Mucosa of descending colon (tissue), 3 donors: ENCODE measurements around the gene SZRD1. TPM values are rescaled to one million over a fixed set of nuclear protein-coding genes. Genes with fewer than 3 reads are reported as not detected.

Source experiments
- ATAC-seq: fragments of 200-7000 bp; cut with Tn5 transposase; one replicate; pipeline ENCODE4 v1.9.1; 2020; ENCODE audit warnings: mild to moderate bottlenecking, moderate library complexity
- DNase-seq, 3 donors: peaks; one replicate each; pipeline ENCODE4 v3.0.0-alpha.2; 2020
- H3K36me3 ChIP-seq: fragments of 200-600 bp; one replicate; pipeline ENCODE4 v1.8.0; 2021; ENCODE audit warnings: low read depth, mild to moderate bottlenecking
- H3K4me1 ChIP-seq: fragments of 200-600 bp; one replicate; pipeline ENCODE4 v1.8.0; 2021; ENCODE audit warnings: low read depth, mild to moderate bottlenecking
- H3K4me3 ChIP-seq: fragments of 200-600 bp; one replicate; pipeline ENCODE4 v1.8.0; 2021; ENCODE audit warnings: mild to moderate bottlenecking
- H3K9me3 ChIP-seq: fragments of 200-600 bp; one replicate; pipeline ENCODE4 v1.8.0; 2021; ENCODE audit warnings: mild to moderate bottlenecking
- intact Hi-C, 2 donors: fragments of 100-400 bp; cut with DNase I in 1 of 2; cut with micrococcal nuclease in 1 of 2; formaldehyde crosslinking; loops; one replicate each; pipeline versions ENCODE4 v1.11.0 to v1.11.1; 2022; cut with DNase I, micrococcal nuclease
- total RNA-seq, 3 donors: library from RNA; stranded (reverse); fragmentation: NEBNext Ultra II Directional in 2 of 3; extraction: Animal tissue kit (Norgen Biotek cat#: 25700) in 2 of 3; gene quantifications; one replicate each; pipeline versions ENCODE4 v1.2.1 to v1.2.4, GENCODE V29; 2021 to 2023
- TF ChIP-seq, protein P1 (sequence below): fragments of 200-600 bp; IDR thresholded peaks from one replicate; pipeline ENCODE4 v1.8.0; 2022; ENCODE audit warnings: antibody characterized with exemption, mild to moderate bottlenecking
- donor health status: DM: no; HTN: no; CAD: no; lungs with moderate emphysema.
- donor health status: DM: no; HTN: no; CAD: no.
- donor health status: DM: no; HTN: yes; CAD: no.

SZRD1 gene
- total RNA-seq, 3 donors from 2014 or later: 105 to 120 (median 112) TPM

GRCh38 chr1:16434007-16434406, 67.0 kb downstream of the SZRD1 start:
- no peaks in the 10 kb centered on the region for H3K36me3 ChIP-seq
- TF ChIP-seq, protein P1, sequence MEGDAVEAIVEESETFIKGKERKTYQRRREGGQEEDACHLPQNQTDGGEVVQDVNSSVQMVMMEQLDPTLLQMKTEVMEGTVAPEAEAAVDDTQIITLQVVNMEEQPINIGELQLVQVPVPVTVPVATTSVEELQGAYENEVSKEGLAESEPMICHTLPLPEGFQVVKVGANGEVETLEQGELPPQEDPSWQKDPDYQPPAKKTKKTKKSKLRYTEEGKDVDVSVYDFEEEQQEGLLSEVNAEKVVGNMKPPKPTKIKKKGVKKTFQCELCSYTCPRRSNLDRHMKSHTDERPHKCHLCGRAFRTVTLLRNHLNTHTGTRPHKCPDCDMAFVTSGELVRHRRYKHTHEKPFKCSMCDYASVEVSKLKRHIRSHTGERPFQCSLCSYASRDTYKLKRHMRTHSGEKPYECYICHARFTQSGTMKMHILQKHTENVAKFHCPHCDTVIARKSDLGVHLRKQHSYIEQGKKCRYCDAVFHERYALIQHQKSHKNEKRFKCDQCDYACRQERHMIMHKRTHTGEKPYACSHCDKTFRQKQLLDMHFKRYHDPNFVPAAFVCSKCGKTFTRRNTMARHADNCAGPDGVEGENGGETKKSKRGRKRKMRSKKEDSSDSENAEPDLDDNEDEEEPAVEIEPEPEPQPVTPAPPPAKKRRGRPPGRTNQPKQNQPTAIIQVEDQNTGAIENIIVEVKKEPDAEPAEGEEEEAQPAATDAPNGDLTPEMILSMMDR: no peak
- ATAC-seq (no peak), DNase-seq (no peak)
- intact Hi-C loops: no loop called here
- H3K4me1 ChIP-seq: no peaks in the 10 kb centered on the region
- no peak overlapping the region for H3K4me3 ChIP-seq
- no peaks in the 10 kb centered on the region for H3K9me3 ChIP-seq

- no peaks in the 10 kb centered on the region for H3K36me3 ChIP-seq
- ATAC-seq: no peak
- intact Hi-C loops: no loop called here
- no peak for DNase-seq
- H3K4me3 ChIP-seq: no peak overlapping the region
- TF ChIP-seq, protein P1: no peak
- no peaks in the 10 kb centered on the region for H3K9me3 ChIP-seq
- no peaks in the 10 kb centered on the region for H3K4me1 ChIP-seq
These were observed 67.5 kb downstream of the SZRD1 start for GRCh38 chr1:16434501-16434900.

- H3K4me1 ChIP-seq: peaks cover 8% of the 10 kb centered on the region
- H3K9me3 ChIP-seq: no peaks in the 10 kb centered on the region
- TF ChIP-seq, protein P1: no peak
- H3K4me3 ChIP-seq: no peak within 1 kb of the TSS
- no peaks in the 10 kb centered on the region for H3K36me3 ChIP-seq
- intact Hi-C loops: no loop called here
- ATAC-seq (no peak), DNase-seq (no peak)
These were observed 70.0 kb downstream of the SZRD1 start, which contains the start of gene SPATA21 for GRCh38 chr1:16436946-16437474. SPATA21 (minus strand) TSS chr1:16437424; CDS start chr1:16431371, 6,053 bp downstream.

DNA sequence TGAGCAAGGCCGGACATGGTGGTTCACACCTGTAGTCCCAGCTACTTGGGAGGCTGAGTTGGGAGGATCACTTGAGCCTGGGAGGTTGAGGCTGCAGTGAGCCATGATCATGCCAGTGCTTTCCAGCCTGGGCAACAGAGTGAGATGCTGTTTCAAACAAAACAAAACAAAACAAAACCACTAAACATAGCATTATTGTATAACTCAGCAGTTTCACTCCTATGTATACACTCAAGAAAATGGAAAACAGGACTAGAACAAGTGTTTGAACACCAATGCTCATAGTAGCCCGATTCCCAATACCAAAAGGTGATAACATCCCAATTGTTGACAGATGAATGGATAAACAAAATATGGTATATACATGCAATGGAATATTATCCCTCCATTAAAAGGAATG, 71.5 kb downstream of the SZRD1 start:
- ATAC-seq: no peak
- no peak for DNase-seq
- TF ChIP-seq, protein P1: no peak

GRCh38 chr1:16438924-16439323, 71.9 kb downstream of the SZRD1 start:
- ATAC-seq: no peak
- TF ChIP-seq, protein P1: no peak

More for the DNA sequence above, 71.5 kb downstream of the SZRD1 start:
- intact Hi-C loops: no loop called here
- H3K4me3 ChIP-seq: no peak overlapping the region
- H3K9me3 ChIP-seq: no peaks in the 10 kb centered on the region
- H3K4me1 ChIP-seq: peaks cover 16% of the 10 kb centered on the region
- H3K36me3 ChIP-seq: no peaks in the 10 kb centered on the region

DNA sequence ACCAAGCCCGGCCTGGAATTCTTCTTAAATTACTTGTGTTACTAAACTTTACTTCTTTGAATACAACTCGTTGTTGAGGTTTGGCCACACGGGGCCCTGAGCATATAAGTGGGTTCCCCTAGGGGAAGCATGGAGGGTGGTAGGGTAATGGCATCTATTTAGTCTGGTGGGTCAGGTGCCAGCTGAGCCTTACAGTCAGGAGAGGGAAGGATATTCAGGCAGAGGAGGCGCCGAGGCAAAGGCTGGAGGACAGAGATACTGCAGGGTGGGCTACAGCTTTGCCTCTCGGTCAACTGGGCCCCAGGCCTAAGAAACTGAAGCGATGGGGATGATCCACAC, 73.1 kb downstream of the SZRD1 start:
- DNase-seq (no peak), ATAC-seq (no peak)
- Histone ChIP-seq H3K4me1 (peaks cover 16% of the 10 kb centered on the region), H3K4me3 (no peak overlapping the region), H3K36me3 (no peaks in the 10 kb centered on the region), H3K9me3 (no peaks in the 10 kb centered on the region)
- intact Hi-C loops: no loop called here
- TF ChIP-seq, protein P1: no peak

More at GRCh38 chr1:16438924-16439323, 71.9 kb downstream of the SZRD1 start:
- Histone ChIP-seq H3K9me3 (no peaks in the 10 kb centered on the region), H3K36me3 (no peaks in the 10 kb centered on the region), H3K4me3 (no peak overlapping the region), H3K4me1 (peaks cover 16% of the 10 kb centered on the region)
- DNase-seq: no peak
- intact Hi-C loops: no loop called here
